Activated CD8-positive, alpha-beta T cell treated with anti-CD3 and anti-CD28 coated beads for 36 hours (primary cell): ENCODE measurements around the gene KLF7. TPM values are rescaled to one million over a fixed set of nuclear protein-coding genes. Genes with fewer than 3 reads are reported as not detected.

Source experiments
- ATAC-seq: fragments of 200-7000 bp; cut with Tn5 transposase; one replicate; pipeline ENCODE4 v1.10.0; 2021; ENCODE audit warnings: mild to moderate bottlenecking, moderate library complexity
- CTCF ChIA-PET: fragments of 350-600 bp; sonication (Branson Sonifier 250); formaldehyde crosslinking; loops from one replicate; lab custom pipeline; 2021; ENCODE audit warnings: antibody characterized with exemption; lab: Charles Lee
- POLR2A ChIA-PET: fragments of 350-600 bp; sonication (Branson Sonifier 250); formaldehyde crosslinking; loops from one replicate; lab custom pipeline; 2021; ENCODE audit warnings: antibody characterized with exemption; lab: Charles Lee
- DNase-seq: peaks from one replicate; pipeline ENCODE4 v3.0.0-alpha.2; 2020
- H3K27ac Mint-ChIP-seq: one replicate; pipeline ENCODE4 v1.8.0; 2021; ENCODE audit warnings: mild to moderate bottlenecking, mixed read lengths
- H3K27me3 Mint-ChIP-seq: one replicate; pipeline ENCODE4 v1.8.0; 2021; ENCODE audit warnings: mixed read lengths
- H3K36me3 Mint-ChIP-seq: one replicate; pipeline ENCODE4 v1.8.0; 2021; ENCODE audit warnings: low read depth, mixed read lengths
- H3K4me1 Mint-ChIP-seq: one replicate; pipeline ENCODE4 v1.8.0; 2021; ENCODE audit warnings: low read depth, mixed read lengths
- H3K4me3 Mint-ChIP-seq: one replicate; pipeline ENCODE4 v1.8.0; 2021; ENCODE audit warnings: mild to moderate bottlenecking, moderate library complexity, mixed read lengths
- H3K9me3 Mint-ChIP-seq: one replicate; pipeline ENCODE4 v1.8.0; 2021; ENCODE audit warnings: mixed read lengths
- CTCF ChIP-seq: fragments of 200-600 bp; IDR thresholded peaks from one replicate; pipeline ENCODE4 v1.8.0; 2022; ENCODE audit warnings: antibody characterized with exemption, mild to moderate bottlenecking
- intact Hi-C: fragments of 100-400 bp; cut with micrococcal nuclease; formaldehyde crosslinking; loops from one replicate; pipeline ENCODE4 v1.10.0; 2022
- total RNA-seq, 2 experiments: library from RNA; stranded (reverse); gene quantifications; one replicate each; pipeline ENCODE4 v1.2.3, GENCODE V29; 2021

KLF7 gene
- total RNA-seq, 2 experiments from 2014 or later: 9.8 to 10.0 TPM

DNA sequence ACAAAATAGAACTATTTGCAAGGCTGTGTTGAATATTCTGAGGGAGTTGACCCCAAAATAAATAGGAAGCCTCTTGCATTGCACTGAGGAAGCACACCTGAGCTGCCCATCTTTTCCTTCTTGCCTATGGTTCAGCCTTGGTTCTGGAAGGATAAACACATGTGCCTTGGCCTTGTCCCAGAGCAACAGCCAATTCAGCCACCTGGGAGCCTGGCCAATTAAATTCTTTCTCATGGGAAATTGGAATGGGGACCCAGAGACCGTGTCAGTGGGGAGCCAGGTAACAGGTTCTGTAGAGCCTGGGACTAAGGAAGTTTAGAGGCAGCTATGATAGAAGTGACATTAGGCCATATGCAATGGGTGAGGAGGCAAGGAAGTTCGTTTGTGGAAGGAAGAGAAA is 99.6 kb downstream of the KLF7 start:
- H3K9me3 Mint-ChIP-seq: no peaks in the 10 kb centered on the region
- ChIA-PET CTCF (no interaction called here), POLR2A (no interaction called here)
- no peaks in the 10 kb centered on the region for H3K36me3 Mint-ChIP-seq
- H3K4me1 Mint-ChIP-seq: peaks cover 5% of the 10 kb centered on the region
- DNase-seq: no peak
- intact Hi-C loops: no loop called here
- peaks cover 4% of the 10 kb centered on the region for H3K27me3 Mint-ChIP-seq
- no peak overlapping the region for H3K27ac Mint-ChIP-seq
- ATAC-seq: no peak
- no peak for TF ChIP-seq CTCF
- H3K4me3 Mint-ChIP-seq: no peak overlapping the region

DNA sequence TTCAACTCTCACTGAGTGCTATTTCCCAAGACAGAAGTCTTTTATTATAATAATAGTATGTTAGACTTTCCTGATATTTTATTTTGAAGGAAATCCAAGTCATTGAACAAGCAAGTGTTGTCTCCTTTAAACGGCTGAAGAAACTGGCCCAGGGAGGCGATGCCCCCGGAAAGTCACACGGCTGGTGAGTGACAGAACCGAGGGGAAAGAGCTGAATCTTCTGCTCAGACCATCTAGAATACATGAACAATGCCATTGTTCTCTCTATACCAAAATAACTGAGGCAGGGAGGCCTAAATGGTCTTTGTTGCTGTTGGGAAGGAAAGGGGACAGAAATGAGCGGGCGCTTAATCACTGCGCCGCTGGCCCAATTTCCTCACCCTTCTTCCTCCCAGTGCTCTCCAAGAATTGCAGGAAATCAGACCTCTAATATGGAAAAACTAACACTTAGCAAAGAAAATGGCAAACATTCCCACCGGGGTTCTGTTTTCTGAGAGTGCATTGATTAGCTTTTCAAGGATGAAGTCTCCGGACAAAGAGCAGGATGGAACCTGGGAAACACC is 101.5 kb downstream of the KLF7 start:
- no peak overlapping the region for H3K27ac Mint-ChIP-seq
- no peaks in the 10 kb centered on the region for H3K9me3 Mint-ChIP-seq
- no peaks in the 10 kb centered on the region for H3K27me3 Mint-ChIP-seq
- DNase-seq: no peak
- intact Hi-C loops: no loop called here
- no peaks in the 10 kb centered on the region for H3K36me3 Mint-ChIP-seq
- ChIA-PET POLR2A (interaction anchor here (0.9 kb wide), 1 partner anchor 9 kb away, joined by 3 read pairs; no protein-coding TSS in a partner anchor), CTCF (interaction anchor here (1.8 kb wide), 1 partner anchor 9 kb away, joined by 16 read pairs; no protein-coding TSS in a partner anchor)
- no peak overlapping the region for H3K4me3 Mint-ChIP-seq
- H3K4me1 Mint-ChIP-seq: peaks cover 5% of the 10 kb centered on the region
- no peak for ATAC-seq
- TF ChIP-seq CTCF: no peak

DNA sequence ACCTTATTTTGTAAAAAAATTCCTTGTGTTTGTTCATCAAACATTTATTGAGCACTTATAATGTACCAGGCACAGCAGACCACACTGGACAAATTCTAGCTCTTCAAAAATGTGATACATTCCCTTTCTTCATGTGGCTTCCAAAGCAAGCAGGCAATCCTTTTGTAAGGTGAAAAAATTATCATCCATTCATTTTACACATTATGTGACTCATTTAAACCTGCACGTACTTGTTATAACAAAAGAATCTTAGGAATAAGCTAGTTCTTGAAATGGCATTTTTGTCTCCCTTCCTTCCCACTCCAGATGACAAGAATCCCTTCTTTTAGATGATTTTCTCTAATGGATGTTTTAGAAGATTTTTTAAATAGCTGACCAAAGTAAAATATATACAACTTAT is 104.6 kb downstream of the KLF7 start:
- H3K27me3 Mint-ChIP-seq: no peaks in the 10 kb centered on the region
- H3K9me3 Mint-ChIP-seq: no peaks in the 10 kb centered on the region
- DNase-seq (no peak), ATAC-seq (no peak)
- no peak for TF ChIP-seq CTCF
- CTCF ChIA-PET: no interaction called here
- POLR2A ChIA-PET: interaction anchor here (1.5 kb wide), 1 partner anchor 63 kb away, joined by 3 read pairs; no protein-coding TSS in a partner anchor
- H3K4me1 Mint-ChIP-seq: no peaks in the 10 kb centered on the region
- H3K36me3 Mint-ChIP-seq: no peaks in the 10 kb centered on the region
- no peak overlapping the region for H3K27ac Mint-ChIP-seq
- intact Hi-C loops: no loop called here
- H3K4me3 Mint-ChIP-seq: no peak overlapping the region

- CTCF ChIA-PET: no interaction called here
- ATAC-seq: no peak
- no peak for TF ChIP-seq CTCF
- Mint-ChIP-seq H3K4me1 (no peaks in the 10 kb centered on the region), H3K27me3 (no peaks in the 10 kb centered on the region), H3K27ac (no peak overlapping the region), H3K36me3 (no peaks in the 10 kb centered on the region), H3K9me3 (no peaks in the 10 kb centered on the region), H3K4me3 (no peak overlapping the region)
- no peak for DNase-seq
- POLR2A ChIA-PET: interaction anchor here (0.7 kb wide), 1 partner anchor 58 kb away, joined by 5 read pairs; no protein-coding TSS in a partner anchor
- intact Hi-C loops: no loop called here
Measured at GRCh38 chr2:207055257-207055656, 110.5 kb downstream of the KLF7 start.

- POLR2A ChIA-PET: no interaction called here
- no peak overlapping the region for H3K4me3 Mint-ChIP-seq
Measured at GRCh38 chr2:207054521-207054920, 111.2 kb downstream of the KLF7 start.

More at GRCh38 chr2:207054521-207054920, 111.2 kb downstream of the KLF7 start:
- no peaks in the 10 kb centered on the region for H3K4me1 Mint-ChIP-seq
- TF ChIP-seq CTCF: no peak
- ATAC-seq (no peak), DNase-seq (no peak)
- H3K27ac Mint-ChIP-seq: no peak overlapping the region
- H3K36me3 Mint-ChIP-seq: no peaks in the 10 kb centered on the region
- H3K9me3 Mint-ChIP-seq: no peaks in the 10 kb centered on the region
- CTCF ChIA-PET: no interaction called here
- intact Hi-C loops: no loop called here
- H3K27me3 Mint-ChIP-seq: no peaks in the 10 kb centered on the region
